Measurements from ENCODE around the gene IFI44.

IFI44 gene

DNA sequence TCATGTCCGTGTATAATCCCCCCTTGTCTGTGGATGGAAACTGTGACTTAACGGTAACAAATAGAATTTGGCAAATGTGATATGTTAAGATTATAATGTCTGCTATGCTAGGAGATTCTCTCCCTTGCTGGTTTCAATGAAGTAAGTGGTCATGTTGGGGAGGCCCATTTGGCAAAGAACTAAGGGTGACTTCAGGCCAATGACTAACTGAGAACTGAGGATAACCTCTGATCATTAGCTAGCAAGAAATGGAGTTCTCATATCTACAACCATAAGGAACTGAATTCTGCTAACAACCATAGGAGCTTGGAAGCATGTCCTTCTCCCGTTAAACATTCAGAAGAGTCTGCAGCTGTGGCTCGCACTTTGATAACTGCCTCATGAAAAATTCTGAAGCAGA, 27.1 kb upstream of the IFI44 start:
- Histone ChIP-seq H3K79me1 (ENCODE audit: low read depth, low read length) (no peaks in the 10 kb centered on the region), H2AFZ (ENCODE audit: low read length) (no peak overlapping the region), H3K4me2 (ENCODE audit: insufficient read depth, low read length, poor library complexity, severe bottlenecking) (no peak overlapping the region), H3K9me3 (replicated peaks in 1 of 2; ENCODE audit: control insufficient read depth in 2 of 2, insufficient read depth in 1 of 2, low read depth in 1 of 2, low read length in 2 of 2) (no peaks in the 10 kb centered on the region), H4K91ac (ENCODE audit: low read depth, low read length, poor library complexity) (no peak overlapping the region), H3K27me3 (ENCODE audit: control insufficient read depth in 3 of 3, insufficient read depth in 3 of 3, low read depth in 1 of 3, low read length in 3 of 3) (no peaks in the 10 kb centered on the region), H3K9ac (ENCODE audit: low read depth, low read length, poor library complexity) (no peak overlapping the region), H3K14ac (ENCODE audit: low read length) (no peak overlapping the region), H3K27ac (replicated peaks; ENCODE audit: low read length) (no peak overlapping the region), H3K4me1 (ENCODE audit: control insufficient read depth in 2 of 2, insufficient read depth in 1 of 2, low read depth in 1 of 2, low read length in 2 of 2) (peaks cover 2% of the 10 kb centered on the region in 2 donors), H3K36me3 (replicated peaks in 1 of 2; ENCODE audit: control insufficient read depth in 2 of 2, insufficient read depth in 2 of 2, low read length in 2 of 2) (no peaks in the 10 kb centered on the region), H3K4ac (ENCODE audit: low read length) (no peak overlapping the region), H2BK12ac (ENCODE audit: low read length) (no peak overlapping the region), H3K23ac (ENCODE audit: low read depth, low read length, poor library complexity) (no peak overlapping the region), H4K8ac (ENCODE audit: low read depth, low read length) (no peak overlapping the region), H2BK120ac (ENCODE audit: low read depth, low read length) (no peak overlapping the region), H3K4me3 (ENCODE audit: low read length in 2 of 2) (no peak overlapping the region), H2AK5ac (ENCODE audit: low read depth, low read length) (no peak overlapping the region), H2BK15ac (ENCODE audit: low read length) (no peak overlapping the region), H2BK5ac (ENCODE audit: low read length) (no peak overlapping the region), H3K18ac (ENCODE audit: low read length) (no peak overlapping the region)
- no CpG with 5 or more reads among the region's 4 CpGs for WGBS, 2 donors (ENCODE audit: extremely low coverage in 2 of 2, insufficient read length in 2 of 2, insufficient replicate concordance in 1 of 2)
- DNase-seq (ENCODE audit: low spot score): no peak

DNA sequence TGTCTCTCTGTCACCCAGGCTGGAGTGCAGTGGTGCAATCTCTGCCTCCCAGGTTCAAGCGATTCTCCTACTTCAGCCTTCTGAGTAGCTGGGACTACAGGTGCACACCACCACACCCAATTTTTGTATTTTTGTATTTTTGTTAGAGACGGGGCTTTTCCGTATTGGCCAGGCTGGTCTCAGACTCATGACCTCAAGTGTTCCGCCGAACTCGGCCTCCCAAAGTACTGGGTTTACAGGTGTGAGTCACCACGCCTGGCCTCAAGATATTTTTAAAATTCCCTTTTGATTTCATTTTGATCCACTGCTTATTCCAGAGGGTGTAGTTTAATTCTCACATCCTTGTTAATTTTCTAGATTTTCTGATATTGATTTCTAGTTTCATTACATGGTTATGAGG, 25.6 kb upstream of the IFI44 start:
- Histone ChIP-seq H3K4me3 (ENCODE audit: low read length in 2 of 2) (no peak overlapping the region), H3K27ac (replicated peaks; ENCODE audit: low read length) (no peak overlapping the region), H3K4me1 (ENCODE audit: control insufficient read depth in 2 of 2, insufficient read depth in 1 of 2, low read depth in 1 of 2, low read length in 2 of 2) (no peaks in the 10 kb centered on the region), H3K27me3 (ENCODE audit: control insufficient read depth in 3 of 3, insufficient read depth in 3 of 3, low read depth in 1 of 3, low read length in 3 of 3) (no peaks in the 10 kb centered on the region), H3K4me2 (ENCODE audit: insufficient read depth, low read length, poor library complexity, severe bottlenecking) (no peak overlapping the region), H2BK120ac (ENCODE audit: low read depth, low read length) (no peak overlapping the region), H2AFZ (ENCODE audit: low read length) (no peak overlapping the region), H3K79me1 (ENCODE audit: low read depth, low read length) (no peaks in the 10 kb centered on the region), H3K18ac (ENCODE audit: low read length) (no peak overlapping the region), H2BK12ac (ENCODE audit: low read length) (no peak overlapping the region), H3K14ac (ENCODE audit: low read length) (no peak overlapping the region), H3K9me3 (replicated peaks in 1 of 2; ENCODE audit: control insufficient read depth in 2 of 2, insufficient read depth in 1 of 2, low read depth in 1 of 2, low read length in 2 of 2) (no peaks in the 10 kb centered on the region), H4K8ac (ENCODE audit: low read depth, low read length) (no peak overlapping the region), H2BK5ac (ENCODE audit: low read length) (no peak overlapping the region), H3K4ac (ENCODE audit: low read length) (no peak overlapping the region), H3K9ac (ENCODE audit: low read depth, low read length, poor library complexity) (no peak overlapping the region), H3K23ac (ENCODE audit: low read depth, low read length, poor library complexity) (no peak overlapping the region), H2AK5ac (ENCODE audit: low read depth, low read length) (no peak overlapping the region), H4K91ac (ENCODE audit: low read depth, low read length, poor library complexity) (no peak overlapping the region), H2BK15ac (ENCODE audit: low read length) (no peak overlapping the region), H3K36me3 (replicated peaks in 1 of 2; ENCODE audit: control insufficient read depth in 2 of 2, insufficient read depth in 2 of 2, low read length in 2 of 2) (no peaks in the 10 kb centered on the region)
- DNase-seq (ENCODE audit: low spot score): no peak
- no CpG with 5 or more reads among the region's 7 CpGs for WGBS, 2 donors (ENCODE audit: extremely low coverage in 2 of 2, insufficient read length in 2 of 2, insufficient replicate concordance in 1 of 2)

DNA sequence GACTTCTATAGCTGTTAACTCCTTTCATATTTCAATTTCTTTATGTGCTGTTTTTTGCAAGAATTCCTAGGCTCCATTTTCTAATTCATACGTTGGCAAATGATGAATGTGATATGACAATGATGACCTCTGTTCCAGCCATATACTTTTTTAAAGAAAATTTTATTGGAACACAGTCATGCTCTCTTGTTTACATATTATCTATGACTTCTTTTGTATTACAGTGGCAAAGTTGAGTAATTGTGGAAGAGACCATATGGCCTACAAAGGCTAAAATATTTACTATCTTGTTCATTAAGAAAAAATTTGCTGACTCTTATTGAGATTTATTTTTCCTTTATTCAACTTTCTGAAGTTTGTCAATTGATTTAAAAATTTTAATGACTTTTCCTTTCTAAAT, 22.3 kb upstream of the IFI44 start:
- H4K91ac ChIP-seq (ENCODE audit: low read depth, low read length, poor library complexity): no peak overlapping the region
- H3K9ac ChIP-seq (ENCODE audit: low read depth, low read length, poor library complexity): no peak overlapping the region
- no peak overlapping the region for H2BK5ac ChIP-seq (ENCODE audit: low read length)
- H3K14ac ChIP-seq (ENCODE audit: low read length): no peak overlapping the region
- DNase-seq (ENCODE audit: low spot score): no peak
- H2AK5ac ChIP-seq (ENCODE audit: low read depth, low read length): no peak overlapping the region
- H3K27me3 ChIP-seq (ENCODE audit: control insufficient read depth in 3 of 3, insufficient read depth in 3 of 3, low read depth in 1 of 3, low read length in 3 of 3): no peaks in the 10 kb centered on the region
- H2BK120ac ChIP-seq (ENCODE audit: low read depth, low read length): no peak overlapping the region
- H4K8ac ChIP-seq (ENCODE audit: low read depth, low read length): no peak overlapping the region
- H3K27ac ChIP-seq (replicated peaks; ENCODE audit: low read length): no peak overlapping the region
- no peak overlapping the region for H2BK15ac ChIP-seq (ENCODE audit: low read length)
- H3K4me1 ChIP-seq (ENCODE audit: control insufficient read depth in 2 of 2, insufficient read depth in 1 of 2, low read depth in 1 of 2, low read length in 2 of 2): no peaks in the 10 kb centered on the region
- H3K36me3 ChIP-seq (replicated peaks in 1 of 2; ENCODE audit: control insufficient read depth in 2 of 2, insufficient read depth in 2 of 2, low read length in 2 of 2): no peaks in the 10 kb centered on the region
- no peak overlapping the region for H3K4me3 ChIP-seq (ENCODE audit: low read length in 2 of 2)
- no peak overlapping the region for H2AFZ ChIP-seq (ENCODE audit: low read length)
- H3K23ac ChIP-seq (ENCODE audit: low read depth, low read length, poor library complexity): no peak overlapping the region
- no peak overlapping the region for H3K4ac ChIP-seq (ENCODE audit: low read length)
- no peak overlapping the region for H3K4me2 ChIP-seq (ENCODE audit: insufficient read depth, low read length, poor library complexity, severe bottlenecking)
- no peaks in the 10 kb centered on the region for H3K79me1 ChIP-seq (ENCODE audit: low read depth, low read length)
- no CpG with 5 or more reads among the region's 1 CpG for WGBS, 2 donors (ENCODE audit: extremely low coverage in 2 of 2, insufficient read length in 2 of 2, insufficient replicate concordance in 1 of 2)
- H3K9me3 ChIP-seq (replicated peaks in 1 of 2; ENCODE audit: control insufficient read depth in 2 of 2, insufficient read depth in 1 of 2, low read depth in 1 of 2, low read length in 2 of 2): no peaks in the 10 kb centered on the region
- no peak overlapping the region for H2BK12ac ChIP-seq (ENCODE audit: low read length)
- no peak overlapping the region for H3K18ac ChIP-seq (ENCODE audit: low read length)

DNA sequence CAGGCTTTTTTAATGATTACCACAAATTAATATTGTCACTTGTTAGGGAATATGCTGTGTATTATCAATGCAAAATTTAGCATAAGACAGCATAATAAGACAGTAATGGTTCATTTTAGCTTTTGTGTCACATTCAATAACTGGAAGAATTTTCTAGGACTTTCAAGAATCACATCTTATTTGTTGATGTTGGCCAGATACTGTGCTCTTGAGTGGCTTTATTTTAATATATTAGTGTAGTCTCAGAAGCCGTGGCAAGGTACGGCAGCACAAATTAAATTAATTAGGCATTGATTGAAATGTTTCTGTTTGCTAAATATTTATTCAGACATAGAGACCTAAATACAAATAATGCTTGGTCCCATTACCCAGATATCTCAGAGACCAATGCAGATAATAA, 19.0 kb upstream of the IFI44 start:
- Histone ChIP-seq H2AFZ (ENCODE audit: low read length) (no peak overlapping the region), H3K4me1 (ENCODE audit: control insufficient read depth in 2 of 2, insufficient read depth in 1 of 2, low read depth in 1 of 2, low read length in 2 of 2) (no peaks in the 10 kb centered on the region), H2BK15ac (ENCODE audit: low read length) (no peak overlapping the region), H2BK120ac (ENCODE audit: low read depth, low read length) (no peak overlapping the region), H4K91ac (ENCODE audit: low read depth, low read length, poor library complexity) (no peak overlapping the region), H3K4ac (ENCODE audit: low read length) (no peak overlapping the region), H2BK12ac (ENCODE audit: low read length) (no peak overlapping the region), H3K36me3 (replicated peaks in 1 of 2; ENCODE audit: control insufficient read depth in 2 of 2, insufficient read depth in 2 of 2, low read length in 2 of 2) (no peaks in the 10 kb centered on the region), H3K9ac (ENCODE audit: low read depth, low read length, poor library complexity) (no peak overlapping the region), H3K4me3 (ENCODE audit: low read length in 2 of 2) (no peak overlapping the region), H2BK5ac (ENCODE audit: low read length) (no peak overlapping the region), H3K27me3 (ENCODE audit: control insufficient read depth in 3 of 3, insufficient read depth in 3 of 3, low read depth in 1 of 3, low read length in 3 of 3) (no peaks in the 10 kb centered on the region), H2AK5ac (ENCODE audit: low read depth, low read length) (no peak overlapping the region), H3K14ac (ENCODE audit: low read length) (no peak overlapping the region), H3K4me2 (ENCODE audit: insufficient read depth, low read length, poor library complexity, severe bottlenecking) (no peak overlapping the region), H3K79me1 (ENCODE audit: low read depth, low read length) (no peaks in the 10 kb centered on the region), H3K23ac (ENCODE audit: low read depth, low read length, poor library complexity) (no peak overlapping the region), H4K8ac (ENCODE audit: low read depth, low read length) (no peak overlapping the region), H3K18ac (ENCODE audit: low read length) (no peak overlapping the region), H3K27ac (replicated peaks; ENCODE audit: low read length) (no peak overlapping the region), H3K9me3 (replicated peaks in 1 of 2; ENCODE audit: control insufficient read depth in 2 of 2, insufficient read depth in 1 of 2, low read depth in 1 of 2, low read length in 2 of 2) (peaks cover 0 to 2% of the 10 kb centered on the region in 2 donors)
- no CpG with 5 or more reads among the region's 2 CpGs for WGBS, 2 donors (ENCODE audit: extremely low coverage in 2 of 2, insufficient read length in 2 of 2, insufficient replicate concordance in 1 of 2)
- DNase-seq (ENCODE audit: low spot score): no peak
